Activated CD4-positive, alpha-beta T cell treated with anti-CD3 and anti-CD28 coated beads for 4 hours (primary cell): ENCODE measurements around the gene RXRG.

ENCODE experiments used
- DNase-seq, 2 donors: peaks; one replicate each; pipeline ENCODE4 v3.0.0-alpha.2; 2020

Gene RXRG

DNA sequence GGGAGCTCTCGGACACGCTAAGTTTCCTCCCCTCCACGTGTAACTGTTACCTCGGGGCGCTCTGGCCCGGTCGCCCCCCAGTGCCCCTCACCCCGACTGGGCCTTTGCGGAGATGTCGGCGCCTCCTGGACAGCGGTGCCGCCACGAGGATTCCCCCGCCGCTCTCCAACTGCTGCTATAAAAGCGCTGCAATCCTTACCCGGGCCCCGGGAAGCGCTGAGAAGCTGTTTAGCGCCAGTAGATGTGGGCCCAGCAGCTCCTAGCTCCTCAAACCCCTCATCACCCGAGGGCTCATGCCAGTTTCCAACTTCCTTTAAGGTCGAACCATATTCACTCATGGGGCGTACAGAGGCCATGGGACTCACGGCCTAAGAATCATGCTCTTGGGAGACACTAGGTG is 88.0 kb downstream of the RXRG start:
- DNase-seq = no peak

DNA sequence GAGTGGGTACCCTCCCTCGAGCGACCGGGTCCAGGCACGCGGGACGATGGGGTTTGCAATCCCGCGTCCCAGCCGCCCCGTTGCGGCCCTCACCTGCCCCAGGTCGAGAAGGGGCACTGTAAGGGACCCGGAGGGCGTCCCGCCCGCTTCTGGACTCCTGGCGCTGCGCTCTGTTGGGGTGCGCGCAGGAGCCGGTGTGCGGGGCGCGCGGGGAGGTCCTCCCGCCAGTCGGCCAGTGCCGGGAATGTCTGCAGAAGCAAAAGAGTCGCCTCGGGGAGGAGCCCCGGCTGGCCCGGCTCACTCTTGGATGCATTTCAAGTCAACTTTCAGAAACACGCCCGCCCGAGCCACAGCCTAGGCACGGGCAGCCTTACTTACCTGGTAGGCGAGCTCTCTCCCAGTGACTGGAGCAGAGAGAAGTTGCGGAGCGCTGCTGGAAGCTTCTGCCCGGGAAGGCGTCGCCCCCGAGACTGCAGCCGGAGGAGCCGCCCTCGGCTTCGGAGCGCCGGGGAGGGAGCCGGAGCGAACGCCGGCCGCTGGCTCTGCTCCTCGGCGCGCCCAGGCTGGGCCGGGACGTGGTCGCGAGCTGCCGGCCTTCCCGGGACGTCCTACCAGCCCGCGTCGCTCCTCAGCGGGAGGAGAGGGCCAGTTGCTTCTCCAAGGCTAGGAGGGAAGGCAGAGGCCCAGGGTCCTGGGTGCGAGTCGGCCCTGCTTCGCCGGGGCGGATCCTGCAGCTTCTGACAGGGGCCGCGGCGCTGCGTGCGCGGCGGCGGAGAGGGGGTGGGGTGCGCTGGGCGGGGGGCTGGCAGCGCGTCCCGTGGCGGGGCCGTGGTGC is 88.7 kb downstream of the RXRG start, which contains the start of gene LMX1A:
Gene LMX1A, minus strand, starts transcription at position 739 of the 835 bp plus-strand sequence. CDS start 1,156 bp downstream, outside the sequence.
- no peak for DNase-seq

DNA sequence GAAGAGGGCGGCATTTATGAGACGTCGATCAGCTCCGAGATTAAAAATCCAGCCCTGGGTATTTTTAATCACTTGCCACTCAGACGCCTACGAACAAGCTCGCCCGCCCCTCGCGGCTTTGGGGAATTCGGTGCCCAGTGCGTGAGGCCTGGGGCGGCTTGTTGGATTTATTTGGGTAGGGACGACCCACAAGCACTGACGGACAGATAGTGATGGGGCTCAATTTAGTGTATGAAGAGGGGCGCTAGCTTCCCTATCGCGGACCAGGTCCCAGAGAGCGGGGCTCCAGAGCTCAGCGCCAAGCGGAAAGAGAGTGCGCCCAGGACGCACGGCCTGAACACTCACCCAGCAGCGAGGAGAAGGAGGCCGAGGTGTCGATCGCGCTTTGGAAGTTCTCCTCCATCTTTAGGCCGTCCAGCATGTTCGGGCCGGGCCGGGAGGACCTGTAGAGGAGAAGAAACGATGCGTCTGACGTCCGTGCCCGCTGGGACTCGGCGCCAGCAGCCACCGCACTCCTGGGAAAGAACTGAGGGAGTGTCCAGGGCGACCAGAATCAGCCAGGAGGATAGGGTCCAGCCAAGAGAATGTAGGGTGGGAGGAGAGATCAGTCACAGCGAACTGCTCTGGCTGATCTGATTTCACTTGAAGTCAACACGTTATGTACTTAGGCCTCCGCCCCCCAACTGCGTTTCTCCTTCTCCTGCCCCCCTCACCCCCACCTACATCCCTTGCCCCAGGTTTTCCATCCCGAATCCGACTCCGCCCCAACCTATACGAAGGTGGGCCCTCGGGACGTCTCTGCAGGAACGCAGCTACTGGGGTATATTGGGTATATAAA is 89.6 kb downstream of the RXRG start:
- no peak for DNase-seq

DNA sequence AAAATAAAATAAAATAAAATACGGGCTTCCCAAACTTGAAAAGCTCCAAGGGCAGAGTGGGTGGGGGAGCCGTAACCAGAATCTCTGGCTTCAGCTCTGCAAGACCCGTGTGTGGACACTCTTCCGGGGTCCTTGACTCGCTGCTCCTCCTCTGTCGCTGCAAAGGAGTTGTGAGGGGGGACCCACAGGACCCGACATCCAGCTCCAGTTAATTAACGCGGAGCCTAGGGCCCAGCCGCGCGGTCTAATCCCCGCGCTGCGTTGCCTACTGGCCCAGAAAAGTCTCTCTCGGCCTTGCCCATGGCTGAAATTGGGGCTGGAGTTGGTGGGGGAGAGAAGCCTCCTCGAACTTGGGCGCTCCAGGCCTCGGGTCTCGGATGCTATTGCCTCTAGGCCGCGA is 90.2 kb downstream of the RXRG start:
- no peak for DNase-seq

DNA sequence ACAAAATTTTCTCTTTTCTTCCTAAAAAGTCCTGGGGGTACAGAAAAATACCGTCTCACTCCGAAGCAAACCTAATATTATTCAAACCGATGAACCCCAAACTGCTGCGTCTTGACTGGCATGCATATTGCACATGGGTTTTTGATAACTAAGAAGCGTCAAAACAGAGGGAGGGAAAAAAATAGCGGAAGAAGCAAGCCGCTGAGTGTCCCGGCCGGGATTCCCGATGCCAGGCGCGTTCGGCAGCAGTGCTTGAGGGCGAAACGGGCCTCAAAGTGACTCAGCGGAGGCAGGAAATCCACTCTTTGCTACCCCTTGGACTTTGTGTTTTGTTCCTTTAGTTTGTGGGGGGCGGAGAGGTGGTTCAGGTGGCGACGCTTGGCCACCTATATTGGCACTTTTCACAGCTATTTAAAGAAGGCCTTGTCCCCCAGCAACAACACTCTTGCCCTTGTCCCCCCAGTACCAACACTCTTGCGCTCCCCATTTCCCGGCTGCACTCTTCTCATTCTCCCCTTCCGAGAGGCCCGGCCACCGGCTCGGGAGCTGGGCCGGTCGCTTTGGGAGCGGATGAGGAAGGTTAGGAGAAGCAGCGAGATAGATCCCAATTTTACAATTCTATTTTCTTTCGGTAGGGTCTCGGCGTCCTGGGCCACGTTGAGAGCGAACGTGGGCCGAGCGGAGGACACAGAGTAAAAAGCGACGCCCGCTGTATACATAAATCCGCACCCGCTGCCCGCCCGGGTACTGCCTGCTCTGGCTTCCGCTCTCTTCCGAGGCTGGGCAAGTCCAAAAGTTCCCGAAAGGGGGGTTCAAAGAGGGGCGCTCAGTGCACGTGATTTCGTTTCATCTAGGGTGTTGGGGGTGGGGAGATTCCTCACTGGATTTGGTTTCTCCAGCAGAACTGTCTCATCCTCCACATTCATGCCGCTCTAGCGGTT is 90.9 kb downstream of the RXRG start:
- DNase-seq = no peak

DNA sequence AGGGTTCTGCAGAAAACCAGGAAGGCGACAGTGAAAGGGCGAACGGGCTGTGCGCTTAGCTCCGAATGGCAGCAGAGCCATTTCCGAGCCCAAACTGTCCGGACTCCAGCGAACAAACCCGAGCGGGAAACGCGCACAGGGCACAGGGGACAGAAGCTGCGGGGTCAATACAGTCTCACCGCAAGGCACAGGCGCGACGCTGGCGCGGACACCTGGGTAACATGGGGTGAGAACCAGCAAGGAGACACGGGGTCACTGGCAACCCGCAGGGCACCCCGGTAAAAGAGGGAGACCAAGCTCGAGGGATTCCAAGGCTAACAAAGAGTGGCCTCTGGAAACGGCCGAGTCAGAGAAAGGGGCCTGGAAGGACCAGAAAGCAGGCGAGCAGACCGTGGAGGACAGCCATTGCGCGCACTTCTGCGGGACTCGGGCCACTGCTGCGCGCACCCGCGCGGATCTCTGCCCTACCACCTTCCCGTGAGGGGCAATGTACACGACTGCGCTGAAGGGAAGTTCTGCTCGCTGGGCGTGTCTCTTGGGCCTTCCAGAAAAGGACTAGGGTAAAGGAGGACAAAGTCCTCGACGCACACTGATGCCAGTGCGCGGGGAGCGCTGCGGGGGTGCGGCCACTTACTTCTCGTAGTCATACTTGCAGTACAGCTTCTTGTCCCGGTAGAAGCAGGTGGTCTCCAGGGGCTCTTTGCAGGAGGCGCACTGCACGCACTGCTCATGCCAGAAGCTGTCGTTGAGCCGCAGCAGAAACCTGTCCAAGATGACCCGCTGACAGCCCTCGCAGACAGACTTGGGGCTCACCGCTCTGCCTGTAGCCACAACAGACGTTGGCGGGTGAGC is 92.3 kb downstream of the RXRG start:
- DNase-seq = no peak

DNA sequence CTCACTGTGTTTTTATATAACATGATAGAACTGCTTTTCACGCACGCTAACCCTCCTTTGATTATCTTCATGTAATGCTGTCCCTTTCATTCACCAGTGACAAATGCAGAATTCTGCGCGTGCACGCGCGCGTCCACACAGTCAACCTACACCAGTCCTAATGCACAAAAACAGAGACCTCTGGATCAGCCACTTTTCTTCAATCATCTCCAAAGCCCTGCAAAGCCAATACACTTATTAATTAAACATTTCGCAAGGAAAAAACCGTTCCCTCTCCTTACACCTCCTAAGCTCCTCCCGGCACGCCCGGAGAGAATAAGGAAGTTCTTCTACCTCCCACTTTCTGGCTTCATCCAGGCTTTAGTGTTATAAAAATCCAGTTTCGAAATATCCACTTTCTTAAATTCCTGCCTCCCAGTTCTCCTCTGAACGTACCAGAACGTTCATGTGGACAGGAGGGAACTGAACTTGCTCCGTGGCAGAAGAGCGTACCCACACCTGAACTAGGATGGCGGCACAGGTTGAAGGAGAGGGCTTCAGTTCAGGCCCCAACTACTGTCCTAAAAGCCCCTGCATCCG is 93.0 kb downstream of the RXRG start:
- no peak for DNase-seq
